ENCODE results near the gene RUFY3. TPM values are rescaled to one million over a fixed set of nuclear protein-coding genes. Genes with fewer than 3 reads are reported as not detected.

Gene RUFY3
- total RNA-seq, 1 experiment from 2014 or later, result 7.9 TPM

DNA sequence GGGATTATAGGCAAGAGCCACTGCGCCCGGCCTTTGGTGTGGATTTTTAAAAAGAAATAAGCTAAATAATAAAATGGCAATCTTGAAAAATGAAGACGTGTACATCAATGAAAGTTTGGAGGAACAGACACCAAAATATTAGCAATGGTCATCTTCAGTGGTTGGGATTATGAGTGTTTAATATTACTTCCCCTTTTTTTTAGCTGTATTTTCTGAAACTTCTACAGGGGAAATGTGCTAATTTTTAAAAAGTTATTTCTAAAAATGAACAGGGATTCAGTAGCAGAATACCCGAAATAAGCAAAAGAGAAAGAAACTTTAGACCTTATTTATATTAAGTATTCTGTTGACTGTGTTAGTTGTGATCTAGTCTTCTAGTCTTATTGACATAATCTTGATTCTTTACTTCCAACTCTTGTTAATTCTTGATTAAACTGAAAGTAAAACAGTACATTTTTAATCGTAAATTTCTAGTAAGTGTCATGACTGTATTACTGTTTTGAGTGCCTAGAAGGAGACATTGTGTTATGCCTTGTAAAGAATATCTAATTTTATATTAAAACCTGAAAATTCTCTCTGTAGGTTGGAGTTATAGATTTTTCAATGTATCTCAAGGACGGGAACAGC, 51.3 kb downstream of the RUFY3 start:
- no peak for DNase-seq (ENCODE audit: low read depth)

DNA sequence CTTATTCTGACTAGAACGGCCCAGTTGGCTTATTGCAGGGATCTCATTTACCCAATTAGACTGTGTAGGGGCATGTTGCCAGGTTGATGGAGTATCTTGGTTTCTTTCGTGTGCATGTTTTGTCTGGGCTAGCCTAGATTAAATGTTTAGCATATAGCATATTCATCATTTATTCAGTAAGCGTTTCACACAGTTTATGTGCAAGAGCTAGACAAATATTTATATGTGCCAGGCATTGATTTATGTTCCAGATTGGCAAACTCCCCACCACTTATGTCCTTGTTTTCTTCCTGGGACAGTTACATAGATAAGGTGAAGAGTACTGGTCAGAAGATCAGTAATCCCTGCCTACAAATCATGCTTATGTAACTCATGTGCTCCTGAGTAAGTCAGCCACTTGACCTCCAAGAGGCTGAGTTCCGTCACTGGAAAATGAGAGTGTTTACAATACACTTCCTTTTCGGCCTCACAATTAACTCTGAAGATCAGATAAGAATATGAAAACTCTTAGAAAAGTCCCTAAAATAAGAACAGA, 57.2 kb downstream of the RUFY3 start:
- DNase-seq (ENCODE audit: low read depth), result no peak

DNA sequence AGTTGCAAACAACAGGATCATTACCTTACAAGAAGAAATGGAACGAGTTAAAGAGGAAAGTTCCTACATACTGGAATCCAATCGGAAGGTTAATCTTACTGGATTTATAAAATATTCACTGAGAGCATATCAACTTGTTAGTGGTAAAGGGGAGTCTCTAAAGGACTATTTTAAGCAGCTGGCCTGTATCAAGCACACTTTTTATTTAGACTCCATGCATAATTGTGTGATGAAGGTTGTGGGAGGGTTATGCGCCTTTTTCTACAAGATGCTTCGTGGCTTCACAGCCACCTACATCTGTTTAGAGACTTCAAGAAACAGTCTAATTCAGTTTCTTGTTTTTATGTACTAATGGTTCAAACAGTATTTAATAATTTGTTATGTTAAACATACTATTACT, 61.3 kb downstream of the RUFY3 start:
- no peak for DNase-seq (ENCODE audit: low read depth)

DNA sequence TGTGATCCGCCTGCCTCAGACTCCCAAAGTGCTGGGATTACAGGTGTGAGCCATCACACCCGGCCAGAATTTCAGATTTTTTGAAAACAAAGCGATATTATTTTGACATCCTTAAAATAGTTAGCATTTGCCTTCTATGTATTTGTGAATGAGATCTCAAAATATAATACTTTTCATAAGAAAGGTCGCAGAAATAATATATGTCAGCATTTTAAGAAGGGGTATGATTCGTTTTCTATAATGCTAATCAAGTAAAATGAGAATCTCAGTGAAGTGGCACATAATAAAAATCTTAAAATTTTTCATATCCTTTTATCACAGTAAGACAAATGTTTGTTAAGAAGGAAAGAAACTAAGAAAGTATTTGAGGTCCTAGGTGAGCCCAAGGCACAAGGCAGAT, 65.7 kb downstream of the RUFY3 start:
- no peak for DNase-seq (ENCODE audit: low read depth)

DNA sequence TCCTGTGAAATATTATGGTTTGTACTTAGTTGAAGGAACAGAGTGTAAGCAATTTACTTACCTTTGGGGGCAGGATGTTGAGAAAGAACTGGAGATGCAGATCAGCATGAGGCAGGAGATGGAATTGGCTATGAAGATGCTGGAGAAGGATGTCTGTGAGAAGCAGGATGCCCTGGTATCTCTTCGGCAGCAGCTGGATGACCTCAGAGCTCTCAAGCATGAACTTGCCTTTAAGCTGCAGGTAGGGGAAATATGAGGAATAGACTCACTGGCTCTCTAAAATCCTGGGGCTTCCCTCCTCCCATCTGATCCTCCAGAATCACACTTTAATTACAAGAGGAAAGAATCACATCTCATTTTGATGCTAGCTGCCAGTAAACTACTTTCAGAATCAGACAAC, 67.0 kb downstream of the RUFY3 start:
- DNase-seq (ENCODE audit: low read depth), result no peak

GRCh38 chr4:70793626-70794025, 71.9 kb downstream of the RUFY3 start:
- DNase-seq (ENCODE audit: low read depth), result no peak

DNA sequence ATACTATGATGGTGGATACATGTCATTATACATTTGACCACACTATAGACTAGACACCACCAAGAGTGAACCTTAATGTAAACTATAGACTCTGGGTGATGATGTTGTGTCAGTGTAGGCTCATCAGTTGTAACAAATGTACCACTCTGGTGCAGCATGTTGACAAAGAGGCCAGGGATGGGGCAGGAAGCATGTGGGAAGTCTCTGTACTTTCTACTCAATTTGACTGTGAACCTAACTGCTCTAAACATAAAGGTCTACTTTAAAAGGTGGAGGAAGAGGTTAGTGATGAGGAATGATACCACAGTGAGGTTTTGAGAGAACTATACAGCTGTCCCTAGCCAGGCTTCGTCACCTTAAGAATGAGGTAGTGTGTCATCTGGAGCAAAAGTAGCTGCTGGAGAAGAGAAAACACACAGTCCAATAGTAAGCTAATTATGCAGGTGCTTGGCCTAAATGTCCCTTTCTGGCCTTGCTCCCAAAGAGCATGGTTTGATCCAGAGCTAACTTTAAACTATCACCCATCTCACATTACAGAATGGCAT, 79.6 kb downstream of the RUFY3 start:
- no peak for DNase-seq (ENCODE audit: low read depth)

DNA sequence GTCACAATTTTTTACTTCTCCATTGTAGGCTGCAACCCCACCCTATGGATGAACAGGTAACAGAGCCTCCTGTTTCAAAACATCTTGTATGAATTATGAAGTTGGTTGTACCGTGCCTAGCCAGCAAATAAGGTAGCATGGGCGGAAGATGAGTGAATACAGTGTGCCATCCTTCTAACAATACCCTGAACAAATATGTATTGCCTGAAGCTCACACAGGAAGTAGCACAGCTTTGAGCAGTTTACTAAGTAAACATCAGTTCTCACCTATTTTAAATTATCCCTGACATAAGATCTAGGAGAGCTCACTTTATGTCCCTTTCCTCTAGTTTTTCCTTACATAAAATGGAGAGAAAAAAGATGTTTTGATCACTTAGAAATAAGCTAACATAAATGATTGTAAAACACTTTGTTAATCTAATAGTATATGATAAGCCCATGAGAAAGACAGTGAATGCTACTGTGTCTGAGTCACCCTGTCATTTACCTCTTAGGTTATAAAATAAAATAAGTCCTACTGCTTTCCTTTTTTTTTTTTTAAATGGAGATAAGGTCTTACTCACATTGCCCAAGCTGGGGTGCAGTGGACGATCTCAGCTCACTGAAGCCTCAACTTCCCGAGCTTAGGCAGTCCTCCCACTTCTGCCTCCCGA, 81.3 kb downstream of the RUFY3 start:
- DNase-seq (ENCODE audit: low read depth), result peak; percentile 3

DNA sequence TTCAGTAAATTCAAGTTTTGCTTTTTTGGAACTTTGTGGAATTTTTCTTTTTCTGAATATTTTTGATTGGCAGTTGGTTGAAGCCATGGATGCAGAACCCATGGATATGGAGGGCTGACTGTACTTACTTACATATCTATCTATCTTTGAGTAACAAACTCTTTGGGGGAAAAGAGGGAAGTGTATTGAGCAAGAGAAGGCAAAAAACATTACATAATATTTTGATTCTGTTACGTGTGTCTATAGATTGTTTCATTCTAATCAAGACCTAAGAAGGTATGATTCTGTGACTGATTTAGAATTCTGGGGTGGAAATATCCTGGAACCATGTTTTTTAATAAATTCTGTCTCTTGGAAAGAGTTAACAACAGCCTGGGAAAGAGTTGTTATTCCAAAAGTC, 86.4 kb downstream of the RUFY3 start:
- DNase-seq (ENCODE audit: low read depth), result no peak

DNA sequence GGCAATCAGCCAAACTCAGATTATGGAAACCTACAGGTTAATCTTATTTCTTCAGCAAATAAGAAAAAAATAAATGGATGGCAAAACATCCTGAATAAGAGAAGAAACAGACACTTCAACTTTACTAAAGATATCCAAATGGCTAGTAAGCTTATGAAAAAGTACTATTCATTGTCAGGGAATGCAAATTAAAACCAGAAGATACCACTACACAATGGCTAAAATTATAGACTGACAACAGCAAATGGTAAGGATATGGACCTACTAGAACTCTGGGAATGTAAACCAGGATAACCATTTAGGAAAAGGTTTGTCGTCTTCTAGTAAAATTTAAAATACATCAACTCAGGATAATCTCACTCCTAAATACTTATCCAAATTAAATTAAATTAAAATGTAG, 93.6 kb downstream of the RUFY3 start:
- DNase-seq (ENCODE audit: low read depth), result no peak

DNA sequence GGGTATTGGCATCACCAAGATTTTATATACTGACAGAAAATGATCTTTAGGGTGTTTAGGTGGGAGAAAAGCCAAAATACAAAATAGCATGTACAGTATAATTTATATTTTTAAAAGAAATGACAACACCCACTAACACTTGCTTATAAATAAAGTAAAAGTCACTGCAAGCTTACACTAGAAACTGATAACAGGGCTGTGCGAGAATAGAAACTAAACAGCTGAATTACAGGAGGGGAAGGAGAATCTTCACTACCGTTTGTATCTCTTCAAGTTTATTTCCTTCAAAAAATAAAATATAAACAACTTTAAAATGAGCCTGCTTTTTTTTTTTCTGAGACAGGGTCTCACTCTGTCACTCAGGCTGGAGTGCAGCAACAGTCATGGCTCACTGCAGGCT, 95.1 kb downstream of the RUFY3 start:
- no peak for DNase-seq (ENCODE audit: low read depth)

GRCh38 chr4:70818173-70818855, 96.5 kb downstream of the RUFY3 start:
- DNase-seq (ENCODE audit: low read depth), result no peak

GRCh38 chr4:70818921-70819320, 97.2 kb downstream of the RUFY3 start:
- DNase-seq (ENCODE audit: low read depth), result no peak

DNA sequence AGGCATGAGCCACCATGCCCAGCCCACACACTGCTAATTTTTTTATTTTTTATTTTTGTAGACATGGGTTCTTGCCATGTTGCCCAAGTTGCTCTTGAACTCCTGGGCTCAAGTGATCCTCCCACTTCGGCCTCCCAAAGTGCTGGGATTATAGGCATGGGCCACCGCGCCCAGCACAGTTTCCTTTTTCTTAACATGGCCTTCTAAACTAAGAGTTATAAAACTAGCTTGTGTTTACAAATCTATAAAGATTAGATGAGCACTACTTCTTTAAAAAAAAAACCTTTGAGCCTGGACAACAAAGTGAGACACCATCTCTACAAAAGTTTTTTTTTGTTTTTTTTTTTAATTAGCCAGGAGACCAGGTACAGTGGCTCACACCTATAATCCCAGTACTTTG, 107.3 kb downstream of the RUFY3 start:
- DNase-seq (ENCODE audit: low read depth), result no peak

DNA sequence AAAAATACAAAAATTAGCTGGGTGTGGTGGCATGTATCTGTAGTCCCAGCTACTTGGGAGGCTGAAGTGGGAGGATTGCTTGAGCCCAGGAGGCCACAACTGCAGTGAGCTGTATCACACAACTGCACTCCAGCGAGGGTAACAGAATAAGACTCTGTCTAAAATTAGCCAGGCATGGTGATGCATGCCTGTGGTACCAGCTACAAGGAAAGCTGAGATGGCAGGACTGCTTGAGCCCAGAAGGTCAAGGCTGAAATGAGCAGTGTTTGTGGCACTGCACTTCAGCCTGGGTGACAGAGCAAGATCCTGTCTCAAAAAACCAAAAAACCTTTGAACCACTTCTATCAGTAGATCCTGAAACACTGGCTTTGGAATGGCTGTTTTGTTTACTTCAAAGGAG, 107.7 kb downstream of the RUFY3 start:
- no peak for DNase-seq (ENCODE audit: low read depth)

DNA sequence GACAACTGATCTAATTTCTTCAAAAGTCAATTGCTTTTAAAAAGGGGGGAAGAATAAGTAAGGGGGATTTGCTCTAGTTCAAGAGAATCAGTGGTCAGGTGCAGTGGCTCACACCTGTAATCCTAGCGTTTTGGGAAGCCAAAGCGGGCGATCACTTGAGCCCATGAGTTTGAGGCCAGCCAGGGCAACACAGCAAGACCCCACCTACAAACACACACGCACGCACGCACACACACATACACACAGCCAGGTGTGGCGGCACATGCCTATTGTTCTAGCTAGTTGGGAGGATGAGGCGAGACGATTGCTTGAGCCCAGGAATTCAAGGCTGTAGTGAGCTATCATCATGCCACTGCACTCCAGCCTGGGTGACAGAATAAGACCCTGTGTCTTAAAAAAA, 108.3 kb downstream of the RUFY3 start:
- no peak for DNase-seq (ENCODE audit: low read depth)

GRCh38 chr4:70831293-70831692, 109.5 kb downstream of the RUFY3 start:
- DNase-seq (ENCODE audit: low read depth), result no peak

DNA sequence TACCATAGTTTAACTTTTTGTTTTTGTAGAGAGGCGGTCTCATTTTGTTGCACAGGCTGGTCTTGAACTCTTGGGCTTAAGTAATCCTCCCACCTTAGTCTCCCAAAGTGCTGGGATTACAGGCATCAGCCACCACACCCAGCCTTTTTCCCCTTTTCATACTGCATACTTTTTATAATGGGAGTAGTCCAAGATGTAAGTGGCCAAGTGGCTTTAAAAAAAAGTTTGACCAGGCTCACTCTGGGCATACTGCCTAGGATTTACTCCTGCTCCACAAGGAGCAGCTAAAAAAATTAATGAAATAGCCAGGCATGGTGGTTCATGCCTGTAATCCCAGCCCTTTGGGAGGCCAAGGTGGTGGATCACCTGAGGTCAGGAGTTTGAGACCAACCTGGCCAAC, 111.9 kb downstream of the RUFY3 start:
- DNase-seq (ENCODE audit: low read depth), result no peak

- no peak for DNase-seq (ENCODE audit: low read depth)
Measured at GRCh38 chr4:70836081-70836480, 114.3 kb downstream of the RUFY3 start.

DNA sequence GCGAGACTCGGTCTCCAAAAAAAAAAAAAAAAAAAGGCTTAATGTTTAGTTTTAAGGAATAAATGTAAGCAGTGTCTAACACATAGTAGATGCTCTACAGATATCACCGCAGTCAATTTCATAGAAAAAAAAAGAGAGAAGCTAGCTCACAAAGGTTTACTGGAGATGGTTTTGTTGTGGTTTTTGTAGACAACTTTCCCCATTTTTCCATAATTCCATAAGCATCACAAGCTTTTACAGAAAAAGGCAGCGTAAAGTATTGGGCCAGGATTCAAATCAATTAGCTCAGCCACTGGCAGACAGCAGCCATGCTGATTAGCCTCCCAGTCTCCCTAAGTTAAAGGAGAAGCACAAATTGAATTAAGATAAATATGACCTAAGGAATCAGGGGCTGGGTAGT, 116.4 kb downstream of the RUFY3 start:
- no peak for DNase-seq (ENCODE audit: low read depth)

DNA sequence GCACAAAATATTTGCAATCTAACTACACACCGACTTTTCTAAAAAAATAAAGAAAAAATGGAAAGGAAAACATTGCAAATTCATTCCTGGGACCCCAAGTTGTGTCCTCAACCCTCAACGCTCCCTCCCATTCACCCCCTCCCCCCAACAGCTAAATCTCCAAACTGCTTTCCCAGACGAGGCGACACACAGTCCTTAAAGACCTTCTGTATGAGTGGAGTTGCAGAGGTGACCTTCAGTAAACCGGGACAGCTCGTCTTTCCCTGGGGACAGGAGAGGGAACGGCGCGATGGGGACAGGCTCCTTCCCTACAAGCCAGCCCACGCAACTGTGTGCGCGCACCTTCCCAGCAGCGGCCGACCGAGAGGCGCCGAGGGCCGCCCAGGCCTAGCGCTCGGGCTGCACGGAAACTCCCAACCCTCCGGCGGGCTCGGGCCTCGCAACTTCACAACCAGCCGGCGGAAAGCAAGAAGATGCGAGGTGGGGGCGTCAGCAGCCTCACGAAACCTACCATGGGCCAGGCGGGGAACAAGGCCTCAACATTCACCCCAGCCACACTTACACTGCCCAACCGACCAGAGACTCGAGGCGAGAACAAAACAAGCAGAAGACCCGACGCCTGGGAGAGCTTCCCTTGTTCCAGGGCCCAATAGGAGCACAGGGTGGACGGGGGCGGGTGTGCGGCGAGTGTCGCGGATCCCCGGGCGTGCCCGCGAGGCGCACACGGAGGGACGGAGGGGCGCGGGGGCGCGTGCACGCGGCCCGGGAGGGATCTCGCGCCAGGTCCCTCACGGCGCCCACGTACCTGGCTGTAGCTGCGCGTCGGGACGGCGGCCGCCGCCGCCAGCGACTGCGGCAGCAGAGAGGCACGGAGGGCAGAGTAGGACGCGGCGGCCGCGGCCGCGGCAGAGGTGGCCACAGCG, 117.2 kb downstream of the RUFY3 start:
- peak; percentile 42 for DNase-seq (ENCODE audit: low read depth)

All from HT1080 (cell line).